SK-N-SH (cell line): ENCODE results near the gene PTTG1IP.

ENCODE experiments used
- CTCF ChIP-seq: fragments of 200-600 bp; sonication (generic); IDR thresholded peaks from 2 replicates; pipeline ENCODE4 v1.6.1; 2017; ENCODE audit warnings: antibody characterized with exemption, mild to moderate bottlenecking, moderate library complexity
- GABPA ChIP-seq: IDR thresholded peaks from 2 replicates; pipeline ENCODE4 v1.4.0; 2012; ENCODE audit warnings: low read depth, mild to moderate bottlenecking
- RCOR1 ChIP-seq: fragments of 150-350 bp; IDR thresholded peaks from 2 replicates; pipeline ENCODE4 v1.6.1; 2017; ENCODE audit warnings: antibody characterized with exemption, low read length
- REST ChIP-seq: IDR thresholded peaks from 2 replicates; pipeline ENCODE4 v1.6.1; 2012; ENCODE audit warnings: mild to moderate bottlenecking, low read depth, low read length, moderate library complexity
- RFX5 ChIP-seq: IDR thresholded peaks from 2 replicates; pipeline ENCODE4 v1.6.1; 2012; ENCODE audit warnings: mild to moderate bottlenecking, improper control_type of control experiment, low read length
- TAF1 ChIP-seq: IDR thresholded peaks from 2 replicates; pipeline ENCODE4 v1.6.1; 2012; ENCODE audit warnings: low read depth, mild to moderate bottlenecking, low read length, moderate library complexity, borderline replicate concordance
- USF1 ChIP-seq: IDR thresholded peaks from 2 replicates; pipeline ENCODE4 v1.4.0; 2012; ENCODE audit warnings: low read depth, borderline replicate concordance

GRCh38 chr21:44920694-44921604 lies 47.5 kb upstream of the PTTG1IP start, which contains the start of gene ITGB2:
- TF ChIP-seq TAF1: no peak
- no peak for TF ChIP-seq RFX5
- no peak for TF ChIP-seq CTCF
- TF ChIP-seq REST: no peak
- no peak for TF ChIP-seq GABPA
- TF ChIP-seq RCOR1: no peak
- TF ChIP-seq USF1: no peak
